ENCODE measurements around the gene KRT10.

KRT10 gene

GRCh38 chr17:40819528-40820125, 2.8 kb downstream of the KRT10 start:
- POLR2A ChIA-PET = interaction anchor here (0.5 to 2.1 kb wide), 8 partner anchors 9 to 870 kb away, joined by 3 to 14 read pairs (median 6); partner anchors contain the start of gene SMARCE1
- H3K27ac ChIP-seq (ENCODE audit: extremely low read depth, low read depth, low read length) = peak overlapping the region; percentile 79
- TF ChIP-seq ZNF335 (tag by site-specific recombination; conservative IDR thresholded peaks at IDR 0.05) (peak; percentile 56), ZBTB17 (tag by site-specific recombination; IDR thresholded peaks at IDR 0.05) (peak; percentile 96), PRDM1 (tag by site-specific recombination; IDR thresholded peaks at IDR 0.05) (peak; percentile 69), OSR2 (tag by site-specific recombination; IDR thresholded peaks at IDR 0.05) (peak; percentile 36), BCL11B (tag by site-specific recombination; IDR thresholded peaks at IDR 0.05; ENCODE audit: low read depth) (no peak)

GRCh38 chr17:40818733-40819527, 3.5 kb downstream of the KRT10 start:
- Histone ChIP-seq H3K4me1 (ENCODE audit: control insufficient read depth, insufficient read depth, low read length) (peaks cover 2% of the 10 kb centered on the region; the same call in 1 of the 2 replicates), H3K27ac (ENCODE audit: extremely low read depth, low read depth, low read length) (peak overlapping the region; percentile 79), H3K36me3 (ENCODE audit: control insufficient read depth in 2 of 2, insufficient read depth in 1 of 2, low read length in 2 of 2) (peaks cover 0 to 27% of the 10 kb centered on the region in 2 experiments; a peak in 1 of 3 replicates), H3K4me3 (ENCODE audit: low read depth, low read length) (peak overlapping the region; percentile 79), H3K9me3 (ENCODE audit: control insufficient read depth, insufficient read depth, low read depth, low read length) (no peaks in the 10 kb centered on the region)
- CTCF ChIA-PET = interaction anchor here (0.6 to 1.8 kb wide), 8 partner anchors 15 to 844 kb away, joined by 3 to 12 read pairs (median 6); no protein-coding TSS in a partner anchor
- POLR2A ChIA-PET = interaction anchor here (0.5 to 2.1 kb wide), 11 partner anchors 9 to 1112 kb away, joined by 3 to 14 read pairs (median 4); partner anchors contain the start of genes KRT17, ODAD4 and SMARCE1
- peak; percentile 66 for TF ChIP-seq ZBTB11 (tag by site-specific recombination; conservative IDR thresholded peaks at IDR 0.05; ENCODE audit: low read depth)
- 0 out of 2 replicates have a peak, but pooled peaks have one; percentile 23 for TF ChIP-seq ZNF629 (tag by site-specific recombination; IDR thresholded peaks at IDR 0.05)
- peak; percentile 99 for TF ChIP-seq ZNF518A (tag by site-specific recombination; conservative IDR thresholded peaks at IDR 0.05; ENCODE audit: low read depth)
- no peak for TF ChIP-seq SP3 (tag by site-specific recombination; IDR thresholded peaks at IDR 0.05)
- TF ChIP-seq ZSCAN30 (tag by site-specific recombination; IDR thresholded peaks at IDR 0.05) = peak; percentile 41; the same call in 1 of the 2 replicates
- no peak for TF ChIP-seq ZNF624 (tag by site-specific recombination; IDR thresholded peaks at IDR 0.05)
- peak; percentile 69 for TF ChIP-seq ZNF335 (tag by site-specific recombination; conservative IDR thresholded peaks at IDR 0.05)
- TF ChIP-seq TSHZ1 (tag by site-specific recombination; IDR thresholded peaks at IDR 0.05; ENCODE audit: borderline replicate concordance) = no peak
- TF ChIP-seq PRDM10 (tag by site-specific recombination; IDR thresholded peaks at IDR 0.05) = peak; percentile 57
- no peak for TF ChIP-seq ZNF596 (tag by site-specific recombination; IDR thresholded peaks at IDR 0.05)
- TF ChIP-seq ZEB2 (tag by site-specific recombination; IDR thresholded peaks at IDR 0.05) = peak; percentile 50; the same call in 1 of the 2 replicates

More at GRCh38 chr17:40819528-40820125, 2.8 kb downstream of the KRT10 start:
- H3K9me3 ChIP-seq (ENCODE audit: control insufficient read depth, insufficient read depth, low read depth, low read length) = no peaks in the 10 kb centered on the region
- peak overlapping the region; percentile 78 for H3K4me3 ChIP-seq (ENCODE audit: low read depth, low read length)
- peaks cover 2% of the 10 kb centered on the region; the same call in 1 of the 2 replicates for H3K4me1 ChIP-seq (ENCODE audit: control insufficient read depth, insufficient read depth, low read length)
- CTCF ChIA-PET = interaction anchor here (0.5 to 1.8 kb wide), 7 partner anchors 16 to 843 kb away, joined by 3 to 12 read pairs (median 6); no protein-coding TSS in a partner anchor
- H3K36me3 ChIP-seq (ENCODE audit: control insufficient read depth in 2 of 2, insufficient read depth in 1 of 2, low read length in 2 of 2) = peaks cover 0 to 27% of the 10 kb centered on the region in 2 experiments; a peak in 1 of 3 replicates

Data from HEK293 (cell line).